ENCODE data around the gene USP31. TPM values are rescaled to one million over a fixed set of nuclear protein-coding genes. Genes with fewer than 3 reads are reported as not detected.

Gene USP31
- total and polyA plus RNA-seq, 2 of the 13 experiments (the other 11 are each of a cell fraction or from before 2014, with no cell fraction given), result 22.5 to 23.3 TPM

DNA sequence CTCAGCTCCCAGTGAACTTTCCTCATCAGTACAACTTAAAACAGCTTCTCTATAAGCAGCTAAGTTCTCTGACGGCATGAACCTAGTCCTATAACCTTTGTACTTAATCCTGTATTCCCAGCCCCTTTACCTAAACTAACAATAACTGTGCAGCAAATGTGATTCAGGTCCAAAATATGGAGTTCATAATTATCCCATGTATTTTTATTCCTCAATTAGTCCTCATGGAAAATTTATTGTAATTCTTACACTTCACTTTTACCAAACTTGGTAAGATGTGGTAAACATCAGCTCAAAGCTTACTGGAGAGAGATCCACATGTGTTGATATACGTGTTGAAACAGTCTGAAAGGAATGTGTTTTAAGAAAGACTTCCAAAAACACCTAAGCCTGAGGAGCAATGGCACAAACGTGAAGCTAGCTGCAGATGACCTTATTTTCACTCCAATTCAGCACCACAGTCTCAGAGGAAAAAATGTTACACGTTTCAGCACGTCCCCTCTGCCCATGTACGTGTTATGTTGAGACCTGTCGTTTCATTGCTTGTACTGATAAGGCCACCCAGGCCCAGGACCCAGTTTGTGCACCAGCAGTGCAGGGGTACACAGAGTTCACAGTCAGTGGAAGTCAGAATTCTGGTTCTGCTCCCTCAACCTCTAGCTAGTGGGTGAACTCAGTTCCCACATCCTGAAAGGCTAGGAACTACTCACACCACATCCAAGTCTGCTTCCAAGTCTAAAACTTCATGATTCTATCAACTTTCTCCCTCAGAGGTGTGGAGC lies 7.1 kb downstream of the USP31 start (continued):
- TF ChIP-seq, protein P1, sequence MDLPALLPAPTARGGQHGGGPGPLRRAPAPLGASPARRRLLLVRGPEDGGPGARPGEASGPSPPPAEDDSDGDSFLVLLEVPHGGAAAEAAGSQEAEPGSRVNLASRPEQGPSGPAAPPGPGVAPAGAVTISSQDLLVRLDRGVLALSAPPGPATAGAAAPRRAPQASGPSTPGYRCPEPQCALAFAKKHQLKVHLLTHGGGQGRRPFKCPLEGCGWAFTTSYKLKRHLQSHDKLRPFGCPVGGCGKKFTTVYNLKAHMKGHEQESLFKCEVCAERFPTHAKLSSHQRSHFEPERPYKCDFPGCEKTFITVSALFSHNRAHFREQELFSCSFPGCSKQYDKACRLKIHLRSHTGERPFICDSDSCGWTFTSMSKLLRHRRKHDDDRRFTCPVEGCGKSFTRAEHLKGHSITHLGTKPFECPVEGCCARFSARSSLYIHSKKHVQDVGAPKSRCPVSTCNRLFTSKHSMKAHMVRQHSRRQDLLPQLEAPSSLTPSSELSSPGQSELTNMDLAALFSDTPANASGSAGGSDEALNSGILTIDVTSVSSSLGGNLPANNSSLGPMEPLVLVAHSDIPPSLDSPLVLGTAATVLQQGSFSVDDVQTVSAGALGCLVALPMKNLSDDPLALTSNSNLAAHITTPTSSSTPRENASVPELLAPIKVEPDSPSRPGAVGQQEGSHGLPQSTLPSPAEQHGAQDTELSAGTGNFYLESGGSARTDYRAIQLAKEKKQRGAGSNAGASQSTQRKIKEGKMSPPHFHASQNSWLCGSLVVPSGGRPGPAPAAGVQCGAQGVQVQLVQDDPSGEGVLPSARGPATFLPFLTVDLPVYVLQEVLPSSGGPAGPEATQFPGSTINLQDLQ (CRISPR knock-in tag; IDR thresholded peaks at IDR 0.05), result no peak
- TF ChIP-seq, protein P2, sequence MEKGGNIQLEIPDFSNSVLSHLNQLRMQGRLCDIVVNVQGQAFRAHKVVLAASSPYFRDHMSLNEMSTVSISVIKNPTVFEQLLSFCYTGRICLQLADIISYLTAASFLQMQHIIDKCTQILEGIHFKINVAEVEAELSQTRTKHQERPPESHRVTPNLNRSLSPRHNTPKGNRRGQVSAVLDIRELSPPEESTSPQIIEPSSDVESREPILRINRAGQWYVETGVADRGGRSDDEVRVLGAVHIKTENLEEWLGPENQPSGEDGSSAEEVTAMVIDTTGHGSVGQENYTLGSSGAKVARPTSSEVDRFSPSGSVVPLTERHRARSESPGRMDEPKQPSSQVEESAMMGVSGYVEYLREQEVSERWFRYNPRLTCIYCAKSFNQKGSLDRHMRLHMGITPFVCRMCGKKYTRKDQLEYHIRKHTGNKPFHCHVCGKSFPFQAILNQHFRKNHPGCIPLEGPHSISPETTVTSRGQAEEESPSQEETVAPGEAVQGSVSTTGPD (CRISPR knock-in tag; IDR thresholded peaks at IDR 0.05), result no peak
- no peak for TF ChIP-seq ATF1 (CRISPR knock-in tag; IDR thresholded peaks at IDR 0.05)
- no peak for TF ChIP-seq HOXA7 (CRISPR knock-in tag; IDR thresholded peaks at IDR 0.05)
- TF ChIP-seq, protein P3, sequence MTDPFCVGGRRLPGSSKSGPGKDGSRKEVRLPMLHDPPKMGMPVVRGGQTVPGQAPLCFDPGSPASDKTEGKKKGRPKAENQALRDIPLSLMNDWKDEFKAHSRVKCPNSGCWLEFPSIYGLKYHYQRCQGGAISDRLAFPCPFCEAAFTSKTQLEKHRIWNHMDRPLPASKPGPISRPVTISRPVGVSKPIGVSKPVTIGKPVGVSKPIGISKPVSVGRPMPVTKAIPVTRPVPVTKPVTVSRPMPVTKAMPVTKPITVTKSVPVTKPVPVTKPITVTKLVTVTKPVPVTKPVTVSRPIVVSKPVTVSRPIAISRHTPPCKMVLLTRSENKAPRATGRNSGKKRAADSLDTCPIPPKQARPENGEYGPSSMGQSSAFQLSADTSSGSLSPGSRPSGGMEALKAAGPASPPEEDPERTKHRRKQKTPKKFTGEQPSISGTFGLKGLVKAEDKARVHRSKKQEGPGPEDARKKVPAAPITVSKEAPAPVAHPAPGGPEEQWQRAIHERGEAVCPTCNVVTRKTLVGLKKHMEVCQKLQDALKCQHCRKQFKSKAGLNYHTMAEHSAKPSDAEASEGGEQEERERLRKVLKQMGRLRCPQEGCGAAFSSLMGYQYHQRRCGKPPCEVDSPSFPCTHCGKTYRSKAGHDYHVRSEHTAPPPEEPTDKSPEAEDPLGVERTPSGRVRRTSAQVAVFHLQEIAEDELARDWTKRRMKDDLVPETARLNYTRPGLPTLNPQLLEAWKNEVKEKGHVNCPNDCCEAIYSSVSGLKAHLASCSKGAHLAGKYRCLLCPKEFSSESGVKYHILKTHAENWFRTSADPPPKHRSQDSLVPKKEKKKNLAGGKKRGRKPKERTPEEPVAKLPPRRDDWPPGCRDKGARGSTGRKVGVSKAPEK (CRISPR knock-in tag; IDR thresholded peaks at IDR 0.05; ENCODE audit: borderline replicate concordance), result no peak
- TF ChIP-seq ZNF460 (CRISPR knock-in tag; IDR thresholded peaks at IDR 0.05; ENCODE audit: borderline replicate concordance), result no peak
- TF ChIP-seq MAF1 (CRISPR knock-in tag; IDR thresholded peaks at IDR 0.05; ENCODE audit: borderline replicate concordance), result no peak
- no peak for TF ChIP-seq ZNF282 (IDR thresholded peaks at IDR 0.05; ENCODE audit: partially characterized antibody)
- no peak for TF ChIP-seq SNAI1 (CRISPR knock-in tag; IDR thresholded peaks at IDR 0.05; ENCODE audit: borderline replicate concordance)
- TF ChIP-seq BHLHE40 (IDR thresholded peaks at IDR 0.05; ENCODE audit: low read length), result no peak
- TF ChIP-seq JUN (CRISPR knock-in tag; IDR thresholded peaks at IDR 0.05), result 0 out of 2 replicates have a peak, but pooled peaks have one; percentile 3
- no peak for TF ChIP-seq ZNF432 (CRISPR knock-in tag; IDR thresholded peaks at IDR 0.05; ENCODE audit: borderline replicate concordance)
- no peak for TF ChIP-seq ZNF850 (CRISPR knock-in tag; conservative IDR thresholded peaks at IDR 0.05)
- 0 out of 2 replicates have a peak, but pooled peaks have one; percentile 27 for TF ChIP-seq TBX3 (IDR thresholded peaks at IDR 0.05; ENCODE audit: borderline replicate concordance)
- TF ChIP-seq TEAD2 (CRISPR knock-in tag; IDR thresholded peaks at IDR 0.05), result no peak
- no peak for TF ChIP-seq KLF13 (CRISPR knock-in tag; IDR thresholded peaks at IDR 0.05)
- 0 out of 2 replicates have a peak, but pooled peaks have one; percentile 58 for TF ChIP-seq MEIS1 (CRISPR knock-in tag; IDR thresholded peaks at IDR 0.05; ENCODE audit: borderline replicate concordance)
- 0 out of 2 replicates have a peak, but pooled peaks have one; percentile 54 for TF ChIP-seq ARNT2 (CRISPR knock-in tag; IDR thresholded peaks at IDR 0.05; ENCODE audit: low read depth)
- no peak for TF ChIP-seq ZBTB1 (CRISPR knock-in tag; IDR thresholded peaks at IDR 0.05; ENCODE audit: borderline replicate concordance)
- no peak for TF ChIP-seq ZNF34 (CRISPR knock-in tag; IDR thresholded peaks at IDR 0.05; ENCODE audit: borderline replicate concordance)
- TF ChIP-seq, protein P4, sequence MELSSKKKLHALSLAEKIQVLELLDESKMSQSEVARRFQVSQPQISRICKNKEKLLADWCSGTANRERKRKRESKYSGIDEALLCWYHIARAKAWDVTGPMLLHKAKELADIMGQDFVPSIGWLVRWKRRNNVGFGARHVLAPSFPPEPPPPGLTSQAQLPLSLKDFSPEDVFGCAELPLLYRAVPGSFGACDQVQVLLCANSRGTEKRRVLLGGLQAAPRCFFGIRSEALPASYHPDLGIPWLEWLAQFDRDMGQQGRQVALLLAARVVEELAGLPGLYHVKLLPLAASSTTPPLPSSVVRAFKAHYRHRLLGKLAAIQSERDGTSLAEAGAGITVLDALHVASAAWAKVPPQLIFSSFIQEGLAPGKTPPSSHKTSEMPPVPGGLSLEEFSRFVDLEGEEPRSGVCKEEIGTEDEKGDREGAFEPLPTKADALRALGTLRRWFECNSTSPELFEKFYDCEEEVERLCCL (CRISPR knock-in tag; IDR thresholded peaks at IDR 0.05; ENCODE audit: borderline replicate concordance), result no peak
- TF ChIP-seq ETV6 (CRISPR knock-in tag; conservative IDR thresholded peaks at IDR 0.05), result no peak

Data from HepG2 (cell line).